HL-60 (cell line): ENCODE data around the gene CHSY3.

ENCODE experiments used
- CTCF ChIP-seq: IDR thresholded peaks from one replicate; pipeline ENCODE4 v1.5.1; 2011; ENCODE audit warnings: low read length, control low read depth, inconsistent platforms; ENCODE audit not compliant: insufficient read depth
- GABPA ChIP-seq: IDR thresholded peaks from 2 replicates; pipeline ENCODE4 v1.6.1; 2012; ENCODE audit warnings: low read depth
- POLR2AphosphoS5 ChIP-seq: IDR thresholded peaks from 2 replicates; pipeline ENCODE4 v1.6.1; 2012; ENCODE audit warnings: low read depth

- TF ChIP-seq CTCF (no peak), POLR2AphosphoS5 (no peak), GABPA (no peak)
Measured at GRCh38 chr5:130141659-130142320, 237.5 kb downstream of the CHSY3 start.
